ENCODE data around the gene SAFB2. TPM values are rescaled to one million over a fixed set of nuclear protein-coding genes. Genes with fewer than 3 reads are reported as not detected.
"Not testable (repeated sequence)": the region's sequence is repeated elsewhere in the genome, so short reads cannot be mapped to it uniquely, and the experiment has no call there.

SAFB2 gene
- total RNA-seq, 6 experiments from 2014 or later, result 30.4 to 41.8 (median 37.3) TPM

DNA sequence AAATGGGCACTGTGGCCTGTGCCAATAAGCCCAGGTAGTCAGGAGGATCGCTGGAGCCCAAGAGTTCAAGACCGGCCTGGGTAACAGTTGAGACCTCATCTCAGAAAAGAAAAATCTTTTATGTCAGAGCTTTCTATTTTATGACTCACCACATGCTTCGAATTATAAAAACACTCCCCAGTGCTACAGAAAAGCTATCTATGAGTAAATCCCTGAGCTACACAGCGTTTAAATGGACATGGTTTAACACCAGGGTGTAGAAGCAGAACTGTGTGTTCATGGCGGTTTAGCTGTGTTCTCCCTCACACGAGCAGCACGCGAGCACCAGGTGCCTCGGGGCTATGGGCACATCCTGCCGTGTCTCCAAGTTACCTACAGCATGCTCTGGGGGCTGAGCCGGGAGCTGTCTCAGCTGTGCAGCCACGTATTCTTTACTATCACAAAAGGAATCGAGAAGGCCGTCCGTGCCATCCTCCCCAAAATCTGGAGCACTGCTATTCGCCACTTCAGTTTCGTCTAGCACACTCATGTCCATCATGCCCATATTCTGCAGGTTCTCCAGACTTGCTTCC is 6.7 kb downstream of the SAFB2 start:
- Mint-ChIP-seq H3K4me1 (ENCODE audit: low read depth) (peaks cover 38% of the 10 kb centered on the region), H3K9me3 (no peaks in the 10 kb centered on the region), H3K4me3 (peak overlapping the region; percentile 17; the same call in 1 of the 2 replicates), H3K36me3 (ENCODE audit: low read depth) (peaks cover 54% of the 10 kb centered on the region), H3K27ac (peak overlapping the region; percentile 36), H3K27me3 (ENCODE audit: insufficient read depth) (no peaks in the 10 kb centered on the region; the same call in 1 of the 2 replicates)
- peak; percentile 31 for DNase-seq
- TF ChIP-seq, protein P1, sequence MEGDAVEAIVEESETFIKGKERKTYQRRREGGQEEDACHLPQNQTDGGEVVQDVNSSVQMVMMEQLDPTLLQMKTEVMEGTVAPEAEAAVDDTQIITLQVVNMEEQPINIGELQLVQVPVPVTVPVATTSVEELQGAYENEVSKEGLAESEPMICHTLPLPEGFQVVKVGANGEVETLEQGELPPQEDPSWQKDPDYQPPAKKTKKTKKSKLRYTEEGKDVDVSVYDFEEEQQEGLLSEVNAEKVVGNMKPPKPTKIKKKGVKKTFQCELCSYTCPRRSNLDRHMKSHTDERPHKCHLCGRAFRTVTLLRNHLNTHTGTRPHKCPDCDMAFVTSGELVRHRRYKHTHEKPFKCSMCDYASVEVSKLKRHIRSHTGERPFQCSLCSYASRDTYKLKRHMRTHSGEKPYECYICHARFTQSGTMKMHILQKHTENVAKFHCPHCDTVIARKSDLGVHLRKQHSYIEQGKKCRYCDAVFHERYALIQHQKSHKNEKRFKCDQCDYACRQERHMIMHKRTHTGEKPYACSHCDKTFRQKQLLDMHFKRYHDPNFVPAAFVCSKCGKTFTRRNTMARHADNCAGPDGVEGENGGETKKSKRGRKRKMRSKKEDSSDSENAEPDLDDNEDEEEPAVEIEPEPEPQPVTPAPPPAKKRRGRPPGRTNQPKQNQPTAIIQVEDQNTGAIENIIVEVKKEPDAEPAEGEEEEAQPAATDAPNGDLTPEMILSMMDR (IDR thresholded peaks at IDR 0.05), result no peak

GRCh38 chr19:5612891-5613865 is 9.4 kb downstream of the SAFB2 start:
- H3K9me3 Mint-ChIP-seq, result no peaks in the 10 kb centered on the region
- H3K27me3 Mint-ChIP-seq (ENCODE audit: insufficient read depth), result no peaks in the 10 kb centered on the region; the same call in 1 of the 2 replicates
- TF ChIP-seq, protein P1 (IDR thresholded peaks at IDR 0.05), result no peak
- H3K4me3 Mint-ChIP-seq, result no peak overlapping the region
- no peak for DNase-seq
- no peak overlapping the region for H3K27ac Mint-ChIP-seq
- peaks cover 58% of the 10 kb centered on the region for H3K36me3 Mint-ChIP-seq (ENCODE audit: low read depth)
- peaks cover 22% of the 10 kb centered on the region for H3K4me1 Mint-ChIP-seq (ENCODE audit: low read depth)

DNA sequence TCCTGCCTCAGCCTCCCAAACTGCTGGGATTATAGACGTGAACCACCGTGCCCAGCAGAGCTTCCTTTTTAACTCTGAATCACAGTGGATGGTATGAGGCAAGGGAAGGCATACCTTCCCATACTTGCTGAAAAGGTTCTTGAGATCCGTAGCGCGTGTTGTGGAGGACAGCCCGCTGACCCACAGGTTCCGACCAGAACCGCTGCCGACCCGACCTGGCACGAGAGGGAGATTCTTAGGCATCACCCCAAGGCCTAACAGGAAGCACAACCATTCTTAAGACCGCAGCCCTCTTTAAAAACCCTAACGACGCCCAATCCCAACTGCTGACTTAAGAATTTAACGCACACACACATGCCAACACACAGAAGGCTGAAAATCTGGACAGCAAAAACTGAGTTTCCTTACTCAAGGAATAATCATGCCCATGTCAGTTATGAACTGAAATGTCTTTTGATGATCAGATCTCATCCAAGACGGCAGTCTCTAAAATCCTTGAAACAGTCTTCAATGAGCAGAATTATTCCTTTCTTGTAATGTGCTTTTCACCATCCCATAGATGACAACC is 12.6 kb downstream of the SAFB2 start:
- no peaks in the 10 kb centered on the region for H3K9me3 Mint-ChIP-seq
- H3K4me3 Mint-ChIP-seq, result no peak overlapping the region
- no peak for DNase-seq
- TF ChIP-seq, protein P1 (IDR thresholded peaks at IDR 0.05), result no peak
- peaks cover 66% of the 10 kb centered on the region for H3K36me3 Mint-ChIP-seq (ENCODE audit: low read depth)
- H3K27me3 Mint-ChIP-seq (ENCODE audit: insufficient read depth), result peaks cover 2% of the 10 kb centered on the region; the same call in 1 of the 2 replicates
- H3K27ac Mint-ChIP-seq, result no peak overlapping the region
- peaks cover 13% of the 10 kb centered on the region for H3K4me1 Mint-ChIP-seq (ENCODE audit: low read depth)

DNA sequence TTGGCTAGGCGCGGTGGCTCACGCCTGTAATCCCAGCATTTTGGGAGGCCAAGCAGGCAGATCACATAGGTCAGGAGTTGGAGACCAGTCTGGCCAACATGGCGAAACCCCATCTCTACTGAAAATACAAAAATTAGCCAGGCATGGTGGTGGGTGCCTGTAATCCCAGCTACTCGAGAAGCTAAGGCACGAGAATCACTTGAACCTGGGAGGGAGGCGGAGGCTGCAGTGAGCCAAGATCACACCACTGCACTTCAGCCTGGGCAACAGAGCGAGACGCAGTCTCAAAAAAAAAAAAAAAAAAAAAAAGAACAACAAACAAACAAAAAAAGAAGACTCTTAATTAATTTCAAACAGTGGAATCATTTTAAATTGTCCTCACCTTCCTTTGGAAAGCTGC is 13.8 kb downstream of the SAFB2 start:
- H3K9me3 Mint-ChIP-seq, result not testable (repeated sequence)

GRCh38 chr19:5608291-5608690 is 14.3 kb downstream of the SAFB2 start:
- Mint-ChIP-seq H3K27ac (no peak overlapping the region), H3K9me3 (no peaks in the 10 kb centered on the region), H3K4me1 (ENCODE audit: low read depth) (peaks cover 6% of the 10 kb centered on the region), H3K4me3 (no peak overlapping the region), H3K36me3 (ENCODE audit: low read depth) (peaks cover 63% of the 10 kb centered on the region), H3K27me3 (ENCODE audit: insufficient read depth) (peaks cover 2% of the 10 kb centered on the region; the same call in 1 of the 2 replicates)
- no peak for DNase-seq
- TF ChIP-seq, protein P1 (IDR thresholded peaks at IDR 0.05), result no peak

More for the DNA sequence above, 13.8 kb downstream of the SAFB2 start:
- peaks cover 63% of the 10 kb centered on the region for H3K36me3 Mint-ChIP-seq (ENCODE audit: low read depth)
- H3K27ac Mint-ChIP-seq; H3K4me1 Mint-ChIP-seq (ENCODE audit: low read depth); H3K4me3 Mint-ChIP-seq; H3K27me3 Mint-ChIP-seq (ENCODE audit: insufficient read depth); DNase-seq: not testable (repeated sequence)
